HCT116 (cell line): ENCODE results near the gene SH3GL3. TPM values are rescaled to one million over a fixed set of nuclear protein-coding genes. Genes with fewer than 3 reads are reported as not detected.

Experiments used
- ATAC-seq: fragments of 200-7000 bp; cut with Tn5 transposase; 2 replicates; pipeline ENCODE4 v1.9.1; 2020; ENCODE audit warnings: mild to moderate bottlenecking, moderate library complexity
- BruUV-seq: library from RNA; stranded (reverse); fragments of 400-500 nt; replicated peaks from 2 replicates; lab custom pipeline; 2021; lab: Mats Ljungman, UMichigan
- CTCF ChIA-PET: fragments of 300-600 bp; sonication (Branson Sonifier 250); formaldehyde crosslinking; loops from one replicate; lab custom pipeline; 2021; ENCODE audit warnings: antibody characterized with exemption; lab: Charles Lee
- POLR2A ChIA-PET: fragments of 300-600, 350-600 bp; sonication (Branson Sonifier 250); formaldehyde crosslinking; loops from one replicate; lab custom pipeline; 2021; ENCODE audit warnings: antibody characterized with exemption; lab: Charles Lee
- RAD21 ChIA-PET, 2 experiments: fragments of 300-600 bp; sonication (Branson Sonifier 250); formaldehyde crosslinking; loops; one replicate each; lab custom pipeline; 2023; ENCODE audit warnings: low total read pairs in 2 of 2; ENCODE audit not compliant: uncharacterized antibody in 2 of 2, unreplicated experiment in 2 of 2, low non-redundant PET in 1 of 2; lab: Charles Lee
- DNase-seq: peaks from one replicate; pipeline ENCODE4 v3.0.0-alpha.2; 2010; ENCODE audit warnings: low read depth, low spot score
- H2AFZ ChIP-seq: fragments of 200-600 bp; shearing (Covaris generic), sonication (generic); 2 replicates; pipeline ENCODE4 v1.6.1; 2017; ENCODE audit warnings: low read depth, mixed run types, mixed read lengths, antibody characterized with exemption, low read length; ENCODE audit not compliant: poor library complexity, severe bottlenecking
- H3K27ac ChIP-seq: 2 replicates; pipeline ENCODE4 v1.5.1; 2012; ENCODE audit warnings: low read depth, low read length
- H3K27me3 ChIP-seq: fragments of 200-600 bp; sonication (generic); 2 replicates; pipeline ENCODE4 v1.6.1; 2016; ENCODE audit warnings: mixed run types, low read length, mixed read lengths; ENCODE audit not compliant: insufficient read depth
- H3K36me3 ChIP-seq, 2 experiments: fragments of 200-500 bp in 1 of 2; fragments of 200-600 bp in 1 of 2; sonication (Bioruptor generic) in 1 of 2; sonication (generic) in 1 of 2; 2 replicates each; pipeline versions ENCODE4 v1.5.1 to v1.6.1; 2014 to 2016; ENCODE audit warnings: low read length in 2 of 2, inconsistent platforms in 1 of 2, mixed read lengths in 1 of 2, mixed run types in 1 of 2; ENCODE audit not compliant: insufficient read depth in 2 of 2, control insufficient read depth in 1 of 2
- H3K4me1 ChIP-seq, 2 experiments: fragments of 200-600 bp in 1 of 2; sonication (generic) in 1 of 2; 2 replicates each; pipeline versions ENCODE4 v1.5.1 to v1.6.1; 2012 to 2017; ENCODE audit warnings: low read length in 2 of 2, inconsistent platforms in 1 of 2, mild to moderate bottlenecking in 1 of 2, mixed read lengths in 1 of 2, mixed run types in 1 of 2, moderate library complexity in 1 of 2; ENCODE audit not compliant: insufficient read depth in 2 of 2, control insufficient read depth in 1 of 2
- H3K4me2 ChIP-seq: fragments of 200-600 bp; sonication (generic); 2 replicates; pipeline ENCODE4 v1.6.1; 2017; ENCODE audit warnings: mixed run types, low read length, mixed read lengths
- H3K4me3 ChIP-seq, 2 experiments: fragments of 200-600 bp in 1 of 2; sonication (generic) in 1 of 2; replicated peaks in 1 of 2; 2 replicates each; pipeline ENCODE4 v1.5.1; 2011 to 2016; ENCODE audit warnings: low read length in 2 of 2, control low read depth in 1 of 2, low read depth in 1 of 2, mild to moderate bottlenecking in 1 of 2, mixed read lengths in 1 of 2, mixed run types in 1 of 2
- H3K79me2 ChIP-seq: fragments of 200-600 bp; sonication (generic); 2 replicates; pipeline ENCODE4 v1.6.1; 2017; ENCODE audit warnings: mild to moderate bottlenecking, mixed run types, low read length, moderate library complexity, mixed read lengths; ENCODE audit not compliant: insufficient read depth
- H3K9ac ChIP-seq: fragments of 200-600 bp; sonication (generic); 2 replicates; pipeline ENCODE4 v1.6.1; 2016; ENCODE audit warnings: low read length, mixed read lengths
- H3K9me2 ChIP-seq: fragments of 200-600 bp; sonication (generic), shearing (Covaris generic); 2 replicates; pipeline ENCODE4 v1.6.1; 2017; ENCODE audit warnings: mixed run types, mild to moderate bottlenecking, moderate library complexity; ENCODE audit not compliant: insufficient read depth
- H3K9me3 ChIP-seq, 2 experiments: fragments of 200-500 bp in 1 of 2; fragments of 200-600 bp in 1 of 2; sonication (Bioruptor generic) in 1 of 2; sonication (generic) in 1 of 2; 2 replicates each; pipeline ENCODE4 v1.6.1; 2014 to 2017; ENCODE audit warnings: low read length in 2 of 2, mixed read lengths in 2 of 2, inconsistent platforms in 1 of 2, low read depth in 1 of 2, mild to moderate bottlenecking in 1 of 2, mixed run types in 1 of 2, moderate library complexity in 1 of 2; ENCODE audit not compliant: control insufficient read depth in 1 of 2, insufficient read depth in 1 of 2
- H4K20me1 ChIP-seq: fragments of 200-600 bp; sonication (generic), shearing (Covaris generic); 2 replicates; pipeline ENCODE4 v1.6.1; 2017; ENCODE audit warnings: mixed run types, mild to moderate bottlenecking, moderate library complexity; ENCODE audit not compliant: insufficient read depth
- EZH2phosphoT487 ChIP-seq: fragments of 200-600 bp; IDR thresholded peaks from 2 replicates; pipeline ENCODE4 v1.6.1; 2018; ENCODE audit warnings: antibody characterized with exemption, borderline replicate concordance
- RAD21 ChIP-seq: IDR thresholded peaks from 2 replicates; pipeline ENCODE4 v1.6.1; 2012; ENCODE audit warnings: low read depth, mild to moderate bottlenecking
- TCF7L2 ChIP-seq: IDR thresholded peaks from 2 replicates; pipeline ENCODE4 v1.7.0; 2011; ENCODE audit warnings: borderline replicate concordance, inconsistent platforms; ENCODE audit not compliant: insufficient read depth, insufficient read length; ENCODE audit errors: extremely low read depth
- ZFX ChIP-seq: fragments of 450-650 bp; IDR thresholded peaks from 2 replicates; pipeline ENCODE4 v1.6.1; 2017
- intact Hi-C: fragments of 100-400 bp; cut with micrococcal nuclease; formaldehyde crosslinking; loops from 2 replicates; pipeline ENCODE4 v1.10.0; 2022
- total RNA-seq: library from RNA; stranded (reverse); gene quantifications from one replicate; pipeline ENCODE4 v1.2.1, GENCODE V29; 2021; ENCODE audit not compliant: unreplicated experiment
- TF ChIP-seq, protein P1 (sequence below): IDR thresholded peaks from 2 replicates; pipeline ENCODE4 v1.6.1; 2011; ENCODE audit warnings: mild to moderate bottlenecking, low read length, moderate library complexity; ENCODE audit not compliant: insufficient replicate concordance; ENCODE audit errors: extremely low read depth

The SH3GL3 gene
- total RNA-seq, 1 experiment from 2014 or later: 1.3 TPM

DNA sequence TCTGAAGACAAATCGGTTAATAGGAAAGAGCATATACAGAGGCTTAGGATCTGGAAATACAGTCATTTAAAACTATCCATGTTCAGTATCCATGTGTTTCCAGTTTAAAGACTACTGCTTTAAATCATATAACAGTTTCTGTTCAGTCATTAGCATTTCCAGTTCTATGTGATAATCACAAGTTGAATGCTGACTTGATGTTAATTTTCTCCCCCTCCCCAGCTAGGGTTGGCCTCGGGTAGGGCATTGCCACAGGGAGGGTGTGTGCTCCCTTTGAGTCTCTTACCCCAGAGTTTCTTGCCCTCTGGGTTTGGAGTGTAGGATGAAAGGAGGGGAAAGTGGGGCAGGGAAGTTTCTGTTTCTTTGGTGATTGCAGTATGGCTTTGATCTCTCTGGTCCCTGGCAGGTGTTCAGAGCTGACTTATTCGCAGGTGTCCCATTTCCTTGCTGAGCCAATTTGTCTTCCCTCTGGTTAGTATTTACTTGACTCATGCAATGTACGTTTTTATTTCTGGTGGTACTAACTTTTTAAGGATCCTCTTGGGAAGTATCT, 86.3 kb downstream of the SH3GL3 start:
- DNase-seq (no peak), ATAC-seq (no peak)
- Histone ChIP-seq H3K4me3 (no peak overlapping the region), H3K79me2 (no peaks in the 10 kb centered on the region), H2AFZ (no peak overlapping the region), H3K9me3 (no peaks in the 10 kb centered on the region), H3K27ac (no peak overlapping the region), H3K9me2 (no peaks in the 10 kb centered on the region), H3K36me3 (no peaks in the 10 kb centered on the region), H3K9ac (no peak overlapping the region), H3K4me2 (no peak overlapping the region)
- ChIA-PET POLR2A (no interaction called here), RAD21 (no interaction called here), CTCF (no interaction called here)
- intact Hi-C loops: no loop called here
- BruUV-seq: no TSS peak
- TF ChIP-seq RAD21: no peak
- peak; percentile 33 for TF ChIP-seq TCF7L2
- TF ChIP-seq, all 23 proteins: peak for 1
- Histone ChIP-seq H3K4me1 (no peaks in the 10 kb centered on the region), H4K20me1 (no peaks in the 10 kb centered on the region), H3K27me3 (no peaks in the 10 kb centered on the region)

DNA sequence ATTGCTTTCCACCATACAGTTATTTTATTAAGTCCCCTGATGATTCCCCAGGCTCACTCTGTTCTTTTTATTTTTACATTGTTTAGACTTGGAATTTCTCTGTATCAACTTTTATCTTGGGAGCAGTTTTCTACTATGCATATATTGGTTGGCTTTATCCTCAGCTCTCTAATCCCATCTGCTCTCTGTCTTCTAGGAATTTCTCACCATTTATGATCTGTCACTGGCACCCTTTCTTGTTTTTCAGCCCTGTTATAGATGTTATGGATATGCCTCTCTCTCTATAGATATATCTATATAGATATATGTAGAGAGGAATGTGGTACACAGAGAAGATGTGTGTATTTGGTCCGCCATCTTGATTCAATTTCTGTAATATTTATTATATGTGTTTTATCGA, 90.5 kb downstream of the SH3GL3 start:
- Histone ChIP-seq H3K27ac (no peak overlapping the region), H3K27me3 (no peaks in the 10 kb centered on the region), H3K79me2 (no peaks in the 10 kb centered on the region), H2AFZ (no peak overlapping the region), H4K20me1 (no peaks in the 10 kb centered on the region), H3K4me2 (no peak overlapping the region), H3K36me3 (no peaks in the 10 kb centered on the region), H3K4me3 (no peak overlapping the region), H3K9ac (no peak overlapping the region), H3K4me1 (no peaks in the 10 kb centered on the region), H3K9me3 (no peaks in the 10 kb centered on the region), H3K9me2 (no peaks in the 10 kb centered on the region)
- intact Hi-C loops: no loop called here
- DNase-seq: no peak
- no TSS peak for BruUV-seq
- TF ChIP-seq, protein P1, sequence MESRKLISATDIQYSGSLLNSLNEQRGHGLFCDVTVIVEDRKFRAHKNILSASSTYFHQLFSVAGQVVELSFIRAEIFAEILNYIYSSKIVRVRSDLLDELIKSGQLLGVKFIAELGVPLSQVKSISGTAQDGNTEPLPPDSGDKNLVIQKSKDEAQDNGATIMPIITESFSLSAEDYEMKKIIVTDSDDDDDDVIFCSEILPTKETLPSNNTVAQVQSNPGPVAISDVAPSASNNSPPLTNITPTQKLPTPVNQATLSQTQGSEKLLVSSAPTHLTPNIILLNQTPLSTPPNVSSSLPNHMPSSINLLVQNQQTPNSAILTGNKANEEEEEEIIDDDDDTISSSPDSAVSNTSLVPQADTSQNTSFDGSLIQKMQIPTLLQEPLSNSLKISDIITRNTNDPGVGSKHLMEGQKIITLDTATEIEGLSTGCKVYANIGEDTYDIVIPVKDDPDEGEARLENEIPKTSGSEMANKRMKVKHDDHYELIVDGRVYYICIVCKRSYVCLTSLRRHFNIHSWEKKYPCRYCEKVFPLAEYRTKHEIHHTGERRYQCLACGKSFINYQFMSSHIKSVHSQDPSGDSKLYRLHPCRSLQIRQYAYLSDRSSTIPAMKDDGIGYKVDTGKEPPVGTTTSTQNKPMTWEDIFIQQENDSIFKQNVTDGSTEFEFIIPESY: no peak
- TF ChIP-seq EZH2phosphoT487 (no peak), ZFX (no peak)
- CTCF ChIA-PET: no interaction called here
- RAD21 ChIA-PET: no interaction called here
- no peak for ATAC-seq
- POLR2A ChIA-PET: no interaction called here
